ENCODE results near the gene GYS2.

The GYS2 gene

DNA sequence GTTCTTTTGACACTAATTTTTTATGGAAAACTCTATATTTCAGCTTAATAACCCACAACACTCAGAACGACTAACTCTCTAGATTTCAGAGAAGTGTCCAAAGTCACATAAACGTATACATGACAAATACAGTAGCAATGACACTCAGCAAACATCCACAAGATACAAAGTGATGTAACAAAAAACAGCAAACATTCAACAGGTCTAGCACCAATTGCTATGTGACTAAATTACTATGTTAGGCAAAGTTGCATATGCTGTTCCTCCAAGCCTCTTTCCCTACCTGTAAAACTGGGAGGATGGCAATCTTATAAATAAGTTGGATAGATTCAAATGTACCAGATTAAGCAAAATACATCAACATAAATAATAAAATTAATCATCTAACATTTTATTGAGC lies 104.9 kb downstream of the GYS2 start:
- H3K9ac ChIP-seq (ENCODE audit: low read length), result peak overlapping the region; percentile 97
- H3K79me2 ChIP-seq (ENCODE audit: insufficient read depth, low read length), result peaks cover 56% of the 10 kb centered on the region
- no peak overlapping the region for H2AFZ ChIP-seq (ENCODE audit: low read depth, low read length, severe bottlenecking)
- no peaks in the 10 kb centered on the region for H3K9me2 ChIP-seq (replicated peaks; ENCODE audit: insufficient read depth, low read length)
- TF ChIP-seq, protein P1, sequence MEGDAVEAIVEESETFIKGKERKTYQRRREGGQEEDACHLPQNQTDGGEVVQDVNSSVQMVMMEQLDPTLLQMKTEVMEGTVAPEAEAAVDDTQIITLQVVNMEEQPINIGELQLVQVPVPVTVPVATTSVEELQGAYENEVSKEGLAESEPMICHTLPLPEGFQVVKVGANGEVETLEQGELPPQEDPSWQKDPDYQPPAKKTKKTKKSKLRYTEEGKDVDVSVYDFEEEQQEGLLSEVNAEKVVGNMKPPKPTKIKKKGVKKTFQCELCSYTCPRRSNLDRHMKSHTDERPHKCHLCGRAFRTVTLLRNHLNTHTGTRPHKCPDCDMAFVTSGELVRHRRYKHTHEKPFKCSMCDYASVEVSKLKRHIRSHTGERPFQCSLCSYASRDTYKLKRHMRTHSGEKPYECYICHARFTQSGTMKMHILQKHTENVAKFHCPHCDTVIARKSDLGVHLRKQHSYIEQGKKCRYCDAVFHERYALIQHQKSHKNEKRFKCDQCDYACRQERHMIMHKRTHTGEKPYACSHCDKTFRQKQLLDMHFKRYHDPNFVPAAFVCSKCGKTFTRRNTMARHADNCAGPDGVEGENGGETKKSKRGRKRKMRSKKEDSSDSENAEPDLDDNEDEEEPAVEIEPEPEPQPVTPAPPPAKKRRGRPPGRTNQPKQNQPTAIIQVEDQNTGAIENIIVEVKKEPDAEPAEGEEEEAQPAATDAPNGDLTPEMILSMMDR (IDR thresholded peaks at IDR 0.05; ENCODE audit: insufficient read depth, low read length, poor library complexity, severe bottlenecking), result no peak
- TF ChIP-seq EZH2phosphoT487 (conservative IDR thresholded peaks at IDR 0.05; ENCODE audit: low read length), result no peak
- H3K36me3 ChIP-seq (ENCODE audit: low read length), result peaks cover 16% of the 10 kb centered on the region
- peak overlapping the region; percentile 95 for H3K4me2 ChIP-seq (ENCODE audit: low read depth, low read length, poor library complexity, severe bottlenecking)
- no peaks in the 10 kb centered on the region for H3K27me3 ChIP-seq (ENCODE audit: low read length)
- no peaks in the 10 kb centered on the region for H4K20me1 ChIP-seq (ENCODE audit: low read depth, low read length)
- H3K9me3 ChIP-seq (ENCODE audit: insufficient read depth, low read length), result no peaks in the 10 kb centered on the region
- peak overlapping the region; percentile 99 for H3K4me3 ChIP-seq (ENCODE audit: insufficient read depth, low read length, poor library complexity, severe bottlenecking)
- H3F3A ChIP-seq (ENCODE audit: insufficient read depth), result no peaks in the 10 kb centered on the region
- no peak overlapping the region for H3K27ac ChIP-seq (ENCODE audit: low read depth, low read length)

Measured in SU-DHL-6 (cell line).